GM23338 (cell line): ENCODE measurements around the gene PTPRN2. TPM values are rescaled to one million over a fixed set of nuclear protein-coding genes. Genes with fewer than 3 reads are reported as not detected.
"Not testable (repeated sequence)": the region's sequence is repeated elsewhere in the genome, so short reads cannot be mapped to it uniquely, and the experiment has no call there.

Source experiments
- ATAC-seq: fragments of 200-7000 bp; cut with Tn5 transposase; 3 replicates; pipeline ENCODE4 v1.9.1; 2020
- DNase-seq: peaks from one replicate; pipeline ENCODE4 v3.0.0-alpha.2; 2015; ENCODE audit warnings: low spot score
- H2AFZ ChIP-seq: fragments of 200-600 bp; sonication (generic); 2 replicates; pipeline ENCODE4 v1.8.0; 2016; ENCODE audit warnings: antibody characterized with exemption, mild to moderate bottlenecking, moderate library complexity
- H3F3A ChIP-seq: fragments of 200-600 bp; sonication (generic); replicated peaks from 2 replicates; pipeline ENCODE4 v1.8.0; 2017; ENCODE audit warnings: antibody characterized with exemption, mixed run types, low read depth
- H3K27ac ChIP-seq: fragments of 200-600 bp; sonication (generic); 2 replicates; pipeline ENCODE4 v1.6.1; 2016; ENCODE audit warnings: low read depth
- H3K27me3 ChIP-seq: fragments of 200-600 bp; sonication (generic); 2 replicates; pipeline ENCODE4 v1.8.0; 2016; ENCODE audit warnings: mild to moderate bottlenecking, mixed run types, moderate library complexity; ENCODE audit not compliant: insufficient read depth
- H3K36me3 ChIP-seq: fragments of 200-600 bp; sonication (generic); 2 replicates; pipeline ENCODE4 v1.8.0; 2016; ENCODE audit warnings: mild to moderate bottlenecking; ENCODE audit not compliant: insufficient read depth
- H3K4me1 ChIP-seq: fragments of 200-600 bp; sonication (generic); 2 replicates; pipeline ENCODE4 v1.8.0; 2016; ENCODE audit warnings: mild to moderate bottlenecking, moderate library complexity; ENCODE audit not compliant: insufficient read depth
- H3K4me2 ChIP-seq: fragments of 200-600 bp; sonication (generic); 2 replicates; pipeline ENCODE4 v1.7.1; 2017; ENCODE audit warnings: mixed run types
- H3K4me3 ChIP-seq: fragments of 200-600 bp; sonication (generic); 2 replicates; pipeline ENCODE4 v1.6.1; 2016; ENCODE audit warnings: mixed run types
- H3K79me2 ChIP-seq: fragments of 200-600 bp; sonication (generic); replicated peaks from 2 replicates; pipeline ENCODE4 v1.8.0; 2017; ENCODE audit warnings: mild to moderate bottlenecking; ENCODE audit not compliant: insufficient read depth
- H3K9me2 ChIP-seq: fragments of 200-600 bp; sonication (generic); 2 replicates; pipeline ENCODE4 v1.8.0; 2017; ENCODE audit not compliant: insufficient read depth
- H4K20me1 ChIP-seq: fragments of 200-600 bp; sonication (generic); replicated peaks from 2 replicates; pipeline ENCODE4 v1.8.0; 2017; ENCODE audit warnings: mild to moderate bottlenecking; ENCODE audit not compliant: insufficient read depth
- H3K27ac Mint-ChIP-seq: 2 replicates; pipeline ENCODE4 v1.8.0; 2020; ENCODE audit warnings: inconsistent platforms, mild to moderate bottlenecking, moderate library complexity, mixed read lengths
- H3K27me3 Mint-ChIP-seq: 3 replicates; pipeline ENCODE4 v1.8.0; 2022; ENCODE audit warnings: low read depth, mild to moderate bottlenecking, moderate library complexity, mixed read lengths, inconsistent platforms; ENCODE audit not compliant: insufficient read depth, poor library complexity
- H3K36me3 Mint-ChIP-seq: 3 replicates; pipeline ENCODE4 v1.8.0; 2021; ENCODE audit warnings: low read depth, mild to moderate bottlenecking, inconsistent platforms, moderate library complexity, mixed read lengths
- H3K4me1 Mint-ChIP-seq: 3 replicates; pipeline ENCODE4 v1.8.0; 2020; ENCODE audit warnings: mild to moderate bottlenecking, inconsistent platforms, mixed read lengths
- H3K4me3 Mint-ChIP-seq: 3 replicates; pipeline ENCODE4 v1.8.0; 2021; ENCODE audit warnings: moderate library complexity, mild to moderate bottlenecking, inconsistent platforms, mixed read lengths
- H3K9me3 Mint-ChIP-seq: 3 replicates; pipeline ENCODE4 v1.8.0; 2020; ENCODE audit warnings: moderate library complexity, mild to moderate bottlenecking, inconsistent platforms, mixed read lengths
- ETS1 ChIP-seq: IDR thresholded peaks from 2 replicates; pipeline ENCODE4 v1.6.1; 2016; ENCODE audit warnings: antibody characterized with exemption
- EZH2phosphoT487 ChIP-seq: fragments of 200-600 bp; sonication (generic); IDR thresholded peaks from one replicate; pipeline ENCODE4 v1.8.1; 2018; ENCODE audit warnings: antibody characterized with exemption; ENCODE audit not compliant: unreplicated experiment
- JUNB ChIP-seq: IDR thresholded peaks from one replicate; pipeline ENCODE4 v1.6.1; 2016; ENCODE audit warnings: antibody characterized with exemption; ENCODE audit not compliant: unreplicated experiment
- NANOG ChIP-seq: IDR thresholded peaks from 2 replicates; pipeline ENCODE4 v1.6.1; 2016; ENCODE audit warnings: antibody characterized with exemption, borderline replicate concordance
- REST ChIP-seq: IDR thresholded peaks from one replicate; pipeline ENCODE4 v1.6.1; 2018; ENCODE audit warnings: antibody characterized with exemption; ENCODE audit not compliant: unreplicated experiment
- STAT1 ChIP-seq: IDR thresholded peaks from one replicate; pipeline ENCODE4 v1.6.1; 2016; ENCODE audit warnings: antibody characterized with exemption; ENCODE audit not compliant: unreplicated experiment
- ZNF114 ChIP-seq: fragments of 250-450 bp; sonication (Bioruptor Pico); IDR thresholded peaks from 2 replicates; pipeline ENCODE4 v1.5.0; 2020; ENCODE audit warnings: mild to moderate bottlenecking, moderate library complexity
- polyA plus RNA-seq: library from polyadenylated mRNA; unstranded; fragments of >200 nt; fragmentation: Nextera tagmentation; extraction: Ambion mirVana; gene quantifications from 2 replicates; pipeline ENCODE4 v1.2.1, GENCODE V29; 2016
- total RNA-seq: library from RNA; depleted of rRNA; stranded (reverse); fragments of >200 nt; shearing (Covaris generic); gene quantifications from 2 replicates; pipeline ENCODE4 v1.2.3, GENCODE V29; 2014

PTPRN2 gene
- total and polyA plus RNA-seq, 2 experiments from 2014 or later: 0.87 to 4.0 TPM

- Mint-ChIP-seq H3K27ac (no peak overlapping the region), H3K36me3 (peaks cover 38% of the 10 kb centered on the region)
- H3K79me2 ChIP-seq: no peaks in the 10 kb centered on the region
Observed at GRCh38 chr7:158507917-158508316, 79.7 kb downstream of the PTPRN2 start.

GRCh38 chr7:158507175-158507574 lies 80.4 kb downstream of the PTPRN2 start:
- not testable (repeated sequence) for H3K4me3 Mint-ChIP-seq, H3K4me1 ChIP-seq, H3K27me3 ChIP-seq, H3K27ac ChIP-seq, H3K27ac Mint-ChIP-seq, H3K4me1 Mint-ChIP-seq, H3F3A ChIP-seq, H2AFZ ChIP-seq, DNase-seq, H4K20me1 ChIP-seq, H3K4me3 ChIP-seq, H3K79me2 ChIP-seq, H3K36me3 ChIP-seq, H3K27me3 Mint-ChIP-seq, ATAC-seq, H3K4me2 ChIP-seq, H3K9me2 ChIP-seq
- Mint-ChIP-seq H3K36me3 (peaks cover 38% of the 10 kb centered on the region), H3K9me3 (peaks cover 91% of the 10 kb centered on the region)

More at GRCh38 chr7:158507917-158508316, 79.7 kb downstream of the PTPRN2 start:
- Histone ChIP-seq H3F3A (no peaks in the 10 kb centered on the region), H3K9me2 (no peaks in the 10 kb centered on the region), H4K20me1 (no peaks in the 10 kb centered on the region), H3K4me2 (no peak overlapping the region), H2AFZ (no peak overlapping the region), H3K4me1 (no peaks in the 10 kb centered on the region), H3K36me3 (no peaks in the 10 kb centered on the region; the same call in 1 of the 2 replicates), H3K4me3 (no peak overlapping the region), H3K27ac (no peak overlapping the region), H3K27me3 (no peaks in the 10 kb centered on the region)
- peaks cover 93% of the 10 kb centered on the region for H3K9me3 Mint-ChIP-seq
- H3K4me1 Mint-ChIP-seq: no peaks in the 10 kb centered on the region; the same call in 2 of the 3 replicates
- no peaks in the 10 kb centered on the region for H3K27me3 Mint-ChIP-seq
- no peak for DNase-seq
- no peak for TF ChIP-seq ETS1
- TF ChIP-seq EZH2phosphoT487: no peak
- no peak for TF ChIP-seq NANOG
- no peak for TF ChIP-seq REST
- no peak for TF ChIP-seq ZNF114 (CRISPR knock-in tag)
- TF ChIP-seq JUNB: no peak
- no peak for TF ChIP-seq STAT1
- H3K4me3 Mint-ChIP-seq: no peak overlapping the region
- no peak for ATAC-seq
